Fibroblast of skin of left quadriceps (primary cell): ENCODE data around the gene SLC22A5.
A peak's percentile ranks its signal among the peaks of the same experiment; 100 is the strongest.
"Not testable (repeated sequence)": the region's sequence is repeated elsewhere in the genome, so short reads cannot be mapped to it uniquely, and the experiment has no call there.

Experiments used
- DNase-seq, 2 experiments: peaks; one replicate each; pipeline ENCODE4 v3.0.0-alpha.2; 2013; ENCODE audit warnings: low read depth in 2 of 2

The SLC22A5 gene

DNA sequence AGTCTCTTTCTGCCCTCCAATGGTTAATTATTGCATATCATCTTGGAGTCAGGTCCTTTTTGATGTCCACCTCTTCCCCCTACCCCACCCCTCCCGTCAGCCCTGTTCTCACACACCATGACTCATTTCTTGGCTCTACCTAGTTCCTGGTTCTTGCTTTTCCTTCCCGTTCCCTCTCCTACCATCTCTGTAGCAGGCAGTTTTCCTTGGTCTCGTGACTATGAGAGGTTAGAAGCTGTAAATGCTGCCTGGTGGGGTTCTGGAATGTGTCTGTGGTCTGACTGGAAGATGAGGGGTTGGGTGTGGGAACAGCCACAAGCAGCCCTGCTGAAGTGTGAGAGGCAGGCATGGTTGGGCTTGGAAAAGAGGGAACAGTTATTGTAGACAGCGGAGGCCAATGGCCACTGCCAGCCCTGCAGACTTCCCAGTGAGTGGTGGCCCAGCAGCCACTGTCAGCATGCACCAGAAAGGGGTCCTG, 18.2 kb downstream of the SLC22A5 start:
- peak; percentile 99 for DNase-seq

- DNase-seq: no peak
These were observed 18.9 kb downstream of the SLC22A5 start for GRCh38 chr5:132388244-132389050.

DNA sequence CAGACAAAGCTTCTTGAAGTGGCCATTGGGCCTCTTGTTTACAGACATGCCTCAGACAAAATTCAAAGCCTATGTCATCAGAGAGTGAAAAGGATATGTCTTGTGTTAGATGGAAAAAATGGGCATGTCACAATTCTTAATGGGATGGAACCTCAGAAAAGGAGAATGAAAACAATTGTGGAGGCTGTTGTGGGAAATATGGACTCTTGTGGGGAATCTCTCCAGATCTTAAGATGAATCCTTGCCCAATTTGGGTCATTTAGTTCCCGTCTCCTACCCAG, 19.5 kb downstream of the SLC22A5 start:
- no peak for DNase-seq

- peak; percentile 98 to 99 for DNase-seq
These were observed 20.2 kb downstream of the SLC22A5 start for GRCh38 chr5:132389585-132390286.

DNA sequence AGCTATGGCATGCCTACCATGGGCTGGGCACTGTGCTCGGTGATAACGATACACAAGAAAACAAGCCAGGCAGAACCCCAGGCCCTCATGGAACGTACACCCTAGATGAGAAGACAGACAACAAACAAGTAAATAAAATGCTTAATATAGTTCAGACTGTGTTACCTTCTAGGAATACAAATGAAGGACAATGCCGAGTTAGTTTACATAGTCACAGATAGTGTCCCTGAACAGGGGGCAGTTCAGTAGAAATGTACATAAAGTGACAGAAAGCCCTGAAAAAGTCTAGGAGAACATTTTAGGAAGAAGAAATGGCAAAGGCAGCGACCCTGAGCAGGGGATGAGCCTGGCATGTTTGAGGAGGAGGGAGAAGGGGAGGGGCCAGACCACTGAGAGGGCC, 21.7 kb downstream of the SLC22A5 start:
- no peak for DNase-seq

- no peak for DNase-seq
These were observed 22.4 kb downstream of the SLC22A5 start for GRCh38 chr5:132391870-132392269.

DNA sequence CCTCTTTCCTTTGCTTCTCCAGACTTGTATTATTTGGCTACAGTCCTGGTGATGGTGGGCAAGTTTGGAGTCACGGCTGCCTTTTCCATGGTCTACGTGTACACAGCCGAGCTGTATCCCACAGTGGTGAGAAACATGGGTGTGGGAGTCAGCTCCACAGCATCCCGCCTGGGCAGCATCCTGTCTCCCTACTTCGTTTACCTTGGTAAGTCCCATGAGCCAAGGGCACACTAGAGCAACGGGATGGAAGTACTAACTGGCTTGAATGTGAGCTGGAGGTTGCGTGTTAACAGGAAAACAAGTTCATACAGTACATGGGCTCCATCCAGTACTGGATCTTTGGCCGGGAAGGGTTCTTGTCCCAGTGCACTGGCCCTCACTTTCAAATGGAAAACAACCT, 22.9 kb downstream of the SLC22A5 start:
- no peak for DNase-seq

- no peak for DNase-seq
These were observed 23.7 kb downstream of the SLC22A5 start for GRCh38 chr5:132392978-132393825.

DNA sequence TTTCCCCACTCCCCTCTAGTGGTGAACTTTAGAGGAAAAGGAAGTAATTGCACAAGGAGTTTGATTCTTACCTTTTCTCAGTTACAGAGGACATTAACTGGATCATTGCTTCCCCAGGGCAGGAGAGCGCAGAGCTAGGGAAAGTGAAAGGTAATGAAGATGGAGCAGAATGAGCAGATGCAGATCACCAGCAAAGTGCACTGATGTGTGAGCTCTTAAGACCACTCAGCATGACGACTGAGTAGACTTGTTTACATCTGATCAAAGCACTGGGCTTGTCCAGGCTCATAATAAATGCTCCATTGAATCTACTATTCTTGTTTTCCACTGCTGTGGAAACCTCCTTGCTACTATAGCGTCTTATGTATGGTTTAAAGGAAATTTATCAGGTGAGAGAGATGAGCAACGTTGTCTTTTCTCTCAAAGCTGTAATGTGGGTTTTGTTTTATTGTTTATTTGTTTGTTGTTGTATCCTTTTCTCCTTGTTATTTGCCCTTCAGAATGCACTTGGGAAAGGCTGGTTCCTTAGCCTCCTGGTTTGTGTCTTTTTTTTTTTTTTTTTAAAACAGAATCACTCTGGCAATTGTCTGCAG, 25.3 kb downstream of the SLC22A5 start:
- no peak for DNase-seq

DNA sequence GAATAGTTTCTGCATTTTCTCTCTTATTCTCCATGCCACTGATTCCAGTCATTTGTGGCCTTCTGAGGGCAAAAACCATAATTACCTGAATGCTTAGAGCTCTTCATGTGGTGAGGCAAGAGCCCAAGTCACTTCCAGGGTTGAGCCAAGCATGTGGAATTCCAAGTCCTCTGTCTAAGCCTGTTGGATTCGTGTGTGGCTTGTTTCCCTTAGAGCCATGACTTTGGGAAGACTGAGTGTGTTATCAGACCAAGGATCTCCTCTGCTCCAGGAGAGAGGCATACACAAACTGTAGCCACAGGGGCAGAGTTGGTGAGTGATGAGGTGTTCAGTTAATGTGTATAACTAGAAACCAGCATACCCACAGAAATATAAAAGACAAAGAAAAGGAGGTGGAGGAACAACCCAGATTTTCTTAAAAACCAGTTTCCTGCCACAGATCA, 27.1 kb downstream of the SLC22A5 start:
- DNase-seq: no peak

GRCh38 chr5:132397224-132397623, 27.7 kb downstream of the SLC22A5 start:
- DNase-seq: no peak

GRCh38 chr5:132397936-132398675, 28.6 kb downstream of the SLC22A5 start:
- not testable (repeated sequence) for DNase-seq

GRCh38 chr5:132404041-132404440, 34.5 kb downstream of the SLC22A5 start:
- DNase-seq: not testable (repeated sequence)

DNA sequence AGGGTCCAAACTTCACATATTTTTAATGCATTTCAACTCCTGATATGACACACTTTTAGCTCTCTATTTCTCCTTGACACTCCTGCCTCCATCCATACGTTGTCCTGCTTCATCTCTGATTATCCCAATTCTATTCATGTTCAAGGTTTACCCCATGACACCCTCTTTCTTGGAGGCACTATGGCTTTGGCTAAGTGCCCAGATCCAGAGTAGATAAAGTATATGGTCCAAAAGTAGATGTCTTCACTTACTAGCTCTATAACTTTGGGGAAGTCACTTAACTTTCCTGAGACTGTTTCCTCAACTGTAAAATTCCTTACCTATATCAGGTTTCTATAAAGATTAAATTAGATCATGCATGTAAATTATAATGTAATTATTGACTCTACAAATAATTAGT, 36.1 kb downstream of the SLC22A5 start:
- no peak for DNase-seq

DNA sequence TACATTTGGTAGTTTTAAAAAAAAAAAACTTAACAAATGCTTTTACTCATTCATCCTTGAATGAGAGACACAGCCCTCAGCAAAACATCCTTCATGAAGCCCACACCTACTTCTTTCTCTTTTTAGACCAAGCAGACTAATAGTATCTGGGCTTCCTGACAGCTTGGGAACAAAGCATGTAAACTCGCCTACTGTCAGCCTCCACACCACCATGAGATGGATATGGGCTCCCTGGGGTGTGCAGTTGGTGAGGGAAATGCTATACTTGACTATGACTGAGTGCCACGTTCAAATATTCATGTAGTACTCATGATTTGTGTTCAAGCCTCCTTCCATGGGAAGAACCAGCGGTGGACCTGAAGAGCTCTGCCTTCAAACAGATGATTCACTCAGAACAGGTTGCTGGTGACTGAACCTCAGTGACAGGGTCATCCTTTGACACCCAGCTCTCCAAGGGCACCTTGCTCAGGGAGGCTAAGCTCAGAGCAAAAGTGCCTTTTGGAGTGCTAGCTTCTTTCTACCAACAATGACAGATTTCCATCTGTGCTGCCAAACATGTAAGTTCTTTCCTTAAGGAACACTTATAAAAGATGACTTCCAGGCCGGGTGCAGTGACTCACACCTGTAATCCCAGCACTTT, 36.8 kb downstream of the SLC22A5 start:
- no peak for DNase-seq

GRCh38 chr5:132407970-132408369, 38.5 kb downstream of the SLC22A5 start:
- DNase-seq: no peak

- DNase-seq: no peak
These were observed 38.9 kb downstream of the SLC22A5 start for GRCh38 chr5:132408456-132408855.

DNA sequence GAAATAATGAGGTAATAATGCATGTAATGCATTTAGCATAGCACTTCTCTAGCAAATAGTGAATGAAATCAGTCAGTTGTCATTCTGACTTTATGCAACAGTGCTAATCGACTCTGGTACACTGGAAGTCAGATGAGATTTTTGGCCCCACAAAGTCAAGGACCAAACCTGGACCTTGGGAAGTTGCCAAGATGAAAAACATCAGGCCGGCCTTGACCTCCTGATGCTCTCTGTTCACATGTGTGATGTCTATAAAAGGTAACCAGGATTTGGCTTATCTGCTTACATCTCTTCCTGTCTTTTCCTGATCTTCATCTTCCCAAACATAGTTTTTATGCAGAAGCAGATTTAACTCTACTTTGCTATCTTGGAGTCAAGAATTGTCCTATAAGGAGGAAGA, 39.5 kb downstream of the SLC22A5 start:
- DNase-seq: no peak

GRCh38 chr5:132410451-132411303, 41.2 kb downstream of the SLC22A5 start:
- DNase-seq: no peak
